IPS DF 19.7 (cell line): ENCODE results near the gene CLEC14A.

Experiments used
- DNase-seq: peaks from one replicate; pipeline ENCODE4 v3.0.0-alpha.2; 2013; ENCODE audit warnings: low read depth, low spot score

Gene CLEC14A

GRCh38 chr14:38255673-38256532 is at the start of gene CLEC14A:
TSS of gene CLEC14A (minus strand) at chr14:38256093. CDS start at chr14:38256022, 71 bp downstream.
- no peak for DNase-seq

- no peak for DNase-seq
These were observed 47.1 kb upstream of the CLEC14A start for GRCh38 chr14:38302966-38303365.

- no peak for DNase-seq
These were observed 46.1 kb upstream of the CLEC14A start for GRCh38 chr14:38302034-38302433.

GRCh38 chr14:38297681-38298080 is 41.8 kb upstream of the CLEC14A start:
- no peak for DNase-seq

- no peak for DNase-seq
These were observed 36.0 kb upstream of the CLEC14A start for GRCh38 chr14:38291681-38292467.

- no peak for DNase-seq
These were observed 34.8 kb upstream of the CLEC14A start for GRCh38 chr14:38290601-38291188.

GRCh38 chr14:38286452-38286851 is 30.6 kb upstream of the CLEC14A start:
- no peak for DNase-seq

- DNase-seq: no peak
These were observed 30.1 kb upstream of the CLEC14A start for GRCh38 chr14:38285962-38286361.

- DNase-seq: no peak
These were observed 27.0 kb upstream of the CLEC14A start for GRCh38 chr14:38282936-38283335.

GRCh38 chr14:38280081-38280480 is 24.2 kb upstream of the CLEC14A start:
- no peak for DNase-seq

- DNase-seq: no peak
These were observed 23.7 kb upstream of the CLEC14A start for GRCh38 chr14:38279572-38279971.

- DNase-seq: no peak
These were observed 22.1 kb upstream of the CLEC14A start for GRCh38 chr14:38278035-38278434.

- DNase-seq: no peak
These were observed 7.0 kb upstream of the CLEC14A start for GRCh38 chr14:38262844-38263243.

GRCh38 chr14:38261620-38262019 is 5.7 kb upstream of the CLEC14A start:
- DNase-seq: no peak

- DNase-seq: no peak
These were observed 1.6 kb upstream of the CLEC14A start for GRCh38 chr14:38257507-38257906.

- no peak for DNase-seq
These were observed 594 bp upstream of the CLEC14A start for GRCh38 chr14:38256533-38256840.

- no peak for DNase-seq
These were observed 553 bp downstream of the CLEC14A start for GRCh38 chr14:38255408-38255672.

GRCh38 chr14:38254571-38255407 is 1.1 kb downstream of the CLEC14A start:
- DNase-seq: no peak

- DNase-seq: no peak
These were observed 2.2 kb downstream of the CLEC14A start for GRCh38 chr14:38253676-38254075.

GRCh38 chr14:38252066-38252710 is 3.7 kb downstream of the CLEC14A start:
- DNase-seq: no peak

- DNase-seq: no peak
These were observed 5.6 kb downstream of the CLEC14A start for GRCh38 chr14:38250331-38250730.
